Activated CD4-positive, CD25-positive, alpha-beta regulatory T cell (primary cell): ENCODE results near the gene ERBB4.

Source experiments
- DNase-seq, 4 experiments: peaks; one replicate each; lab custom pipeline; 2025; lab: John Stamatoyannopoulos, UW

Gene ERBB4

GRCh38 chr2:211468217-211468616 is 1070.4 kb downstream of the ERBB4 start:
- DNase-seq = no peak

GRCh38 chr2:211463397-211463796 is 1075.2 kb downstream of the ERBB4 start:
- no peak for DNase-seq

- no peak for DNase-seq
Observed at GRCh38 chr2:211458974-211459373, 1079.6 kb downstream of the ERBB4 start.

GRCh38 chr2:211457325-211457724 is 1081.3 kb downstream of the ERBB4 start:
- DNase-seq = no peak

- no peak for DNase-seq
Observed at GRCh38 chr2:211455216-211455841, 1083.3 kb downstream of the ERBB4 start.

- no peak for DNase-seq
Observed at GRCh38 chr2:211454679-211455078, 1083.9 kb downstream of the ERBB4 start.

GRCh38 chr2:211453311-211453887 is 1085.2 kb downstream of the ERBB4 start:
- DNase-seq = no peak

GRCh38 chr2:211451642-211452041 is 1087.0 kb downstream of the ERBB4 start:
- no peak for DNase-seq

GRCh38 chr2:211449819-211450218 is 1088.8 kb downstream of the ERBB4 start:
- DNase-seq = no peak

GRCh38 chr2:211447548-211447947 is 1091.1 kb downstream of the ERBB4 start:
- DNase-seq = no peak

GRCh38 chr2:211440107-211440506 is 1098.5 kb downstream of the ERBB4 start:
- no peak for DNase-seq

- DNase-seq = no peak
Observed at GRCh38 chr2:211439011-211439410, 1099.6 kb downstream of the ERBB4 start.

GRCh38 chr2:211437396-211437795 is 1101.2 kb downstream of the ERBB4 start:
- DNase-seq = no peak

- DNase-seq = no peak
Observed at GRCh38 chr2:211436182-211436581, 1102.4 kb downstream of the ERBB4 start.

GRCh38 chr2:211435331-211435730 is 1103.3 kb downstream of the ERBB4 start:
- DNase-seq = no peak

- DNase-seq = no peak
Observed at GRCh38 chr2:211434773-211435172, 1103.8 kb downstream of the ERBB4 start.

GRCh38 chr2:211429256-211429920 is 1109.2 kb downstream of the ERBB4 start:
- no peak for DNase-seq

- no peak for DNase-seq
Observed at GRCh38 chr2:211426240-211426639, 1112.4 kb downstream of the ERBB4 start.

- no peak for DNase-seq
Observed at GRCh38 chr2:211423018-211423417, 1115.6 kb downstream of the ERBB4 start.

- no peak for DNase-seq
Observed at GRCh38 chr2:211417544-211417943, 1121.1 kb downstream of the ERBB4 start.

GRCh38 chr2:211416373-211416772 is 1122.2 kb downstream of the ERBB4 start:
- no peak for DNase-seq

GRCh38 chr2:211413746-211414145 is 1124.9 kb downstream of the ERBB4 start:
- DNase-seq = no peak

- DNase-seq = no peak
Observed at GRCh38 chr2:211408483-211408891, 1130.1 kb downstream of the ERBB4 start.

GRCh38 chr2:211407076-211407475 is 1131.5 kb downstream of the ERBB4 start:
- no peak for DNase-seq
